H9 (cell line): ENCODE data around the gene GRIK1. TPM values are rescaled to one million over a fixed set of nuclear protein-coding genes. Genes with fewer than 3 reads are reported as not detected.

Experiments used
- DNase-seq: peaks from one replicate; pipeline ENCODE4 v3.0.0-alpha.2; 2017
- H2AFZ ChIP-seq: one replicate; pipeline ENCODE4 v1.6.1; 2013; ENCODE audit warnings: mild to moderate bottlenecking, low read length, control low read depth, moderate library complexity
- H2AK5ac ChIP-seq: 2 replicates; pipeline ENCODE4 v1.6.1; 2013; ENCODE audit warnings: low read length, control low read depth, mixed read lengths; ENCODE audit not compliant: insufficient read length
- H2BK120ac ChIP-seq: one replicate; pipeline ENCODE4 v1.6.1; 2013; ENCODE audit warnings: low read depth, mild to moderate bottlenecking, low read length, control low read depth, inconsistent platforms; ENCODE audit not compliant: poor library complexity, severe bottlenecking
- H2BK12ac ChIP-seq: 2 replicates; pipeline ENCODE4 v1.6.1; 2013; ENCODE audit warnings: low read length, control low read depth, mixed read lengths, low read depth; ENCODE audit not compliant: insufficient read length
- H2BK15ac ChIP-seq: 2 replicates; pipeline ENCODE4 v1.6.1; 2013; ENCODE audit warnings: low read depth, low read length, control low read depth
- H2BK20ac ChIP-seq: one replicate; pipeline ENCODE4 v1.6.1; 2013; ENCODE audit warnings: low read depth, mild to moderate bottlenecking, low read length, control low read depth, inconsistent platforms; ENCODE audit not compliant: poor library complexity, severe bottlenecking
- H2BK5ac ChIP-seq: 2 replicates; pipeline ENCODE4 v1.6.1; 2013; ENCODE audit warnings: low read length, control low read depth, mixed read lengths; ENCODE audit not compliant: insufficient read length
- H3K14ac ChIP-seq: 2 replicates; pipeline ENCODE4 v1.6.1; 2013; ENCODE audit warnings: low read length, control low read depth; ENCODE audit not compliant: insufficient read depth
- H3K18ac ChIP-seq: 2 replicates; pipeline ENCODE4 v1.6.1; 2013; ENCODE audit warnings: low read depth, mild to moderate bottlenecking, mixed read lengths, low read length, control low read depth; ENCODE audit not compliant: insufficient read length
- H3K23ac ChIP-seq: 2 replicates; pipeline ENCODE4 v1.6.1; 2013; ENCODE audit warnings: low read length, control low read depth, mixed read lengths, low read depth; ENCODE audit not compliant: insufficient read length
- H3K23me2 ChIP-seq: 2 replicates; pipeline ENCODE4 v1.6.1; 2013; ENCODE audit warnings: low read depth, mild to moderate bottlenecking, mixed read lengths, low read length, control low read depth; ENCODE audit not compliant: insufficient read length, poor library complexity, severe bottlenecking
- H3K27ac ChIP-seq: 2 replicates; pipeline ENCODE4 v1.5.1; 2013; ENCODE audit warnings: low read length, control low read depth, mixed read lengths, low read depth; ENCODE audit not compliant: insufficient read length
- H3K27me3 ChIP-seq: 2 replicates; pipeline ENCODE4 v1.6.1; 2013; ENCODE audit warnings: low read length, control low read depth, inconsistent platforms; ENCODE audit not compliant: insufficient read depth
- H3K4ac ChIP-seq: 2 replicates; pipeline ENCODE4 v1.6.1; 2013; ENCODE audit warnings: low read depth, mild to moderate bottlenecking, control low read depth, inconsistent platforms, low read length, moderate library complexity
- H3K4me1 ChIP-seq: 2 replicates; pipeline ENCODE4 v1.6.1; 2013; ENCODE audit warnings: low read length, control low read depth, inconsistent platforms; ENCODE audit not compliant: insufficient read depth
- H3K4me2 ChIP-seq: 2 replicates; pipeline ENCODE4 v1.6.1; 2013; ENCODE audit warnings: low read length, control low read depth, mixed read lengths; ENCODE audit not compliant: insufficient read length, insufficient read depth
- H3K56ac ChIP-seq: 2 replicates; pipeline ENCODE4 v1.6.1; 2013; ENCODE audit warnings: low read depth, mild to moderate bottlenecking, mixed read lengths, low read length, control low read depth; ENCODE audit not compliant: insufficient read length
- H3K79me1 ChIP-seq: 2 replicates; pipeline ENCODE4 v1.6.1; 2013; ENCODE audit warnings: low read depth, mild to moderate bottlenecking, moderate library complexity, low read length, control low read depth, inconsistent platforms; ENCODE audit not compliant: insufficient read depth, poor library complexity, severe bottlenecking
- H3K79me2 ChIP-seq: 2 replicates; pipeline ENCODE4 v1.6.1; 2013; ENCODE audit warnings: low read length, control low read depth, inconsistent platforms; ENCODE audit not compliant: insufficient read depth
- H3K9ac ChIP-seq: 2 replicates; pipeline ENCODE4 v1.6.1; 2013; ENCODE audit warnings: low read length, control low read depth, mixed read lengths; ENCODE audit not compliant: insufficient read length; ENCODE audit errors: extremely low read depth
- H3K9me3 ChIP-seq: one replicate; pipeline ENCODE4 v1.6.1; 2013; ENCODE audit warnings: low read depth, low read length, inconsistent platforms; ENCODE audit not compliant: control insufficient read depth
- H3T11ph ChIP-seq: one replicate; pipeline ENCODE4 v1.6.1; 2013; ENCODE audit warnings: mild to moderate bottlenecking, low read length, control low read depth, inconsistent platforms
- H4K20me1 ChIP-seq: one replicate; pipeline ENCODE4 v1.6.1; 2013; ENCODE audit not compliant: control insufficient read depth, insufficient read length, insufficient read depth
- H4K5ac ChIP-seq: 2 replicates; pipeline ENCODE4 v1.6.1; 2013; ENCODE audit warnings: low read depth, mild to moderate bottlenecking, mixed read lengths, low read length, control low read depth; ENCODE audit not compliant: insufficient read length
- H4K8ac ChIP-seq: replicated peaks from 2 replicates; pipeline ENCODE4 v1.6.1; 2013; ENCODE audit warnings: low read length, control low read depth, mixed read lengths, low read depth; ENCODE audit not compliant: insufficient read length
- H4K91ac ChIP-seq: 2 replicates; pipeline ENCODE4 v1.6.1; 2013; ENCODE audit warnings: low read depth, mild to moderate bottlenecking, moderate library complexity, mixed read lengths, low read length, control low read depth; ENCODE audit not compliant: insufficient read length
- H3K27ac Mint-ChIP-seq, 3 experiments: 2 replicates in 2 of 3; 3 replicates in 1 of 3; pipeline ENCODE4 v1.8.0; 2020 to 2021; ENCODE audit warnings: mixed read lengths in 3 of 3, mild to moderate bottlenecking in 1 of 3, moderate library complexity in 1 of 3
- H3K27me3 Mint-ChIP-seq: 2 replicates; pipeline ENCODE4 v1.8.0; 2021; ENCODE audit warnings: low read depth, mild to moderate bottlenecking, moderate library complexity, mixed read lengths
- H3K36me3 Mint-ChIP-seq, 3 experiments: 2 replicates in 2 of 3; 3 replicates in 1 of 3; pipeline ENCODE4 v1.8.0; 2020 to 2021; ENCODE audit warnings: low read depth in 3 of 3, mixed read lengths in 3 of 3; ENCODE audit not compliant: insufficient read depth in 1 of 3
- H3K4me1 Mint-ChIP-seq, 2 experiments: 2 replicates each; pipeline ENCODE4 v1.8.0; 2020; ENCODE audit warnings: mixed read lengths in 2 of 2
- H3K4me3 Mint-ChIP-seq, 2 experiments: 2 replicates in 1 of 2; 3 replicates in 1 of 2; pipeline ENCODE4 v1.8.0; 2020 to 2021; ENCODE audit warnings: mild to moderate bottlenecking in 2 of 2, mixed read lengths in 2 of 2, moderate library complexity in 1 of 2
- H3K9me3 Mint-ChIP-seq, 2 experiments: 2 replicates in 1 of 2; 3 replicates in 1 of 2; pipeline ENCODE4 v1.8.0; 2020; ENCODE audit warnings: mild to moderate bottlenecking in 2 of 2, mixed read lengths in 2 of 2, moderate library complexity in 1 of 2
- CTCF ChIP-seq: fragments of 200-600 bp; sonication (generic); conservative IDR thresholded peaks from 3 replicates; pipeline ENCODE4 v1.8.0; 2021; ENCODE audit warnings: antibody characterized with exemption, mild to moderate bottlenecking
- WGBS: extraction: QIAGEN DNeasy Blood & Tissue Kit; methylation state at CpG from one replicate; pipeline ENCODE4 v1.1.7; 2013; ENCODE audit warnings: missing lambda C conversion rate, low lambda C conversion rate, mixed read lengths; ENCODE audit not compliant: insufficient read length; ENCODE audit errors: extremely low coverage; 5-methylcytosine and 5-hydroxymethylcytosine counted together
- total RNA-seq: library from RNA; stranded (reverse); gene quantifications from 2 replicates; pipeline ENCODE4 v1.2.1, GENCODE V29; 2021

The GRIK1 gene
- total RNA-seq, 1 experiment from 2014 or later, result not detected

- Histone ChIP-seq H3K56ac (no peak overlapping the region), H2BK15ac (no peak overlapping the region), H4K8ac (no peak overlapping the region), H2AK5ac (no peak overlapping the region), H4K5ac (no peak overlapping the region), H3K18ac (no peak overlapping the region), H3T11ph (no peak overlapping the region), H3K79me2 (no peaks in the 10 kb centered on the region), H3K9me3 (peaks cover 5% of the 10 kb centered on the region), H3K4ac (no peak overlapping the region), H3K4me1 (no peaks in the 10 kb centered on the region), H2BK20ac (no peak overlapping the region), H2AFZ (no peak overlapping the region), H3K4me2 (no peak overlapping the region), H3K27ac (no peak overlapping the region), H2BK120ac (no peak overlapping the region), H3K23ac (no peak overlapping the region), H3K14ac (no peak overlapping the region), H2BK5ac (no peak overlapping the region), H3K9ac (no peak overlapping the region), H4K91ac (no peak overlapping the region), H3K79me1 (no peaks in the 10 kb centered on the region), H4K20me1 (no peaks in the 10 kb centered on the region), H3K23me2 (no peaks in the 10 kb centered on the region), H2BK12ac (no peak overlapping the region), H3K27me3 (no peaks in the 10 kb centered on the region)
- DNase-seq, result no peak
- no peaks in the 10 kb centered on the region for H3K4me1 Mint-ChIP-seq
- H3K4me3 Mint-ChIP-seq, result no peak overlapping the region
- WGBS, result no CpG with 5 or more reads among the region's 1 CpG
- H3K36me3 Mint-ChIP-seq, result peaks cover 8 to 19% (median 18%) of the 10 kb centered on the region in 3 experiments; a peak in 6 of 7 replicates
- no peak overlapping the region for H3K27ac Mint-ChIP-seq
- H3K9me3 Mint-ChIP-seq, result peaks cover 11 to 17% of the 10 kb centered on the region in 2 experiments
- no peaks in the 10 kb centered on the region for H3K27me3 Mint-ChIP-seq
- no peak for TF ChIP-seq CTCF
These were observed 443.5 kb downstream of the GRIK1 start for GRCh38 chr21:29496337-29496736.
